ENCODE measurements around the gene CNGA2. TPM values are rescaled to one million over a fixed set of nuclear protein-coding genes. Genes with fewer than 3 reads are reported as not detected.

The CNGA2 gene
- total and polyA plus RNA-seq, 10 of the 15 experiments (the other 5 are each of a cell fraction or from before 2014, with no cell fraction given), result not detected

DNA sequence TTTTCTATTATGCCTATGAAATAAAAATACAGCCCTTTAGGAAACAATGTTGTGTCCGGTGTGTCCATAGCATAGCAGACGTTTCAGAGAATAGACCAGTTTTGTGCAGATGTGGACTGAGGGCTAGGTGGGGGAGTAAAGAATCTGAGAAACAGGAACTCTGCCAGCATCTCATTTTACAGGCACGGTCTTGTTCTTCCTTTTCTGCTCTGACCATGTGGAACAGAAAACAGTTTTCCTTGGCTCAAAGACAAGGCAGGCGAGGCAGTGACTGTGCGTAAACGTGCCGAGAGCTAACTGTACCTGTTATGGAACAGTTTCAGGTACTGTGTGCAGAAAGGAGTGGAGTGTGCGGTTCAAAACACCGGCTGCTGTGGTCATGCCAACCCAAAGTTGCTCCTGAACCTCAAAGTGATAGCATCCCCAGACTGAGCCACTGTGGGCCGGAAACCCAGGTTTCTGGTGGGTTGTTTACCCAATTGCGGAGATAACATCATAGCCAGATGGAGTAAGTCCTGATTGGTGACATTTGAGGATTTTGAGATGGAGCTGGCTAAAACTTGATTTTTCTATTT is 20.2 kb downstream of the CNGA2 start:
- no peak overlapping the region for H2AFZ ChIP-seq (ENCODE audit: control insufficient read depth, low read depth, low read length)
- no TSS peak for BruUV-seq (replicated peaks)
- no peaks in the 10 kb centered on the region for H3K79me2 ChIP-seq (ENCODE audit: control insufficient read depth, insufficient read depth, low read length)
- no peak for ATAC-seq
- H3K27me3 ChIP-seq (replicated peaks in 1 of 2; ENCODE audit: control insufficient read depth in 2 of 2, insufficient read depth in 2 of 2, low read length in 1 of 2), result no peaks in the 10 kb centered on the region; a peak in 1 of 4 replicates
- no peak overlapping the region for H3K27ac ChIP-seq (ENCODE audit: control insufficient read depth, insufficient read depth)
- ChIA-PET RAD21 (ENCODE audit: unreplicated experiment) (no interaction called here), SMC1A (ENCODE audit: uncharacterized antibody, unreplicated experiment) (interaction anchor here (0.8 kb wide), 1 partner anchor 10 kb away, joined by 3 read pairs; no protein-coding TSS in a partner anchor), CTCF (interaction anchor here (0.9 to 5.6 kb wide), 2 partner anchors 876 to 881 kb away, joined by 3 to 55 read pairs; no protein-coding TSS in a partner anchor), POLR2A (no interaction called here)
- H3K4me2 ChIP-seq (ENCODE audit: control insufficient read depth, insufficient read depth), result no peak overlapping the region
- no peaks in the 10 kb centered on the region for H3K4me1 ChIP-seq (ENCODE audit: control insufficient read depth, insufficient read depth, low read length)
- FAIRE-seq, result no peak
- DNase-seq (ENCODE audit: low read depth, low spot score), result no peak
- WGBS (ENCODE audit: insufficient coverage, insufficient replicate concordance, low lambda C conversion rate, missing lambda C conversion rate), result 38% methylated on average over 11 of the region's 11 CpGs
- TF ChIP-seq NR2C1 (IDR thresholded peaks at IDR 0.05) (no peak), RBBP5 (conservative IDR thresholded peaks at IDR 0.05) (no peak), SMARCA5 (IDR thresholded peaks at IDR 0.05) (no peak), MTA2 (IDR thresholded peaks at IDR 0.05; ENCODE audit: low read depth) (no peak), IRF4 (IDR thresholded peaks at IDR 0.05; ENCODE audit: low read depth, low read length) (no peak), PAX5 (IDR thresholded peaks at IDR 0.05; ENCODE audit: borderline replicate concordance, low read depth, low read length) (no peak), ESRRA (IDR thresholded peaks at IDR 0.05; ENCODE audit: low read length) (no peak), MTA3 (IDR thresholded peaks at IDR 0.05; ENCODE audit: borderline replicate concordance, low read length) (no peak), RAD21 (IDR thresholded peaks at IDR 0.05; ENCODE audit: insufficient read depth, low read depth, low read length) (no peak), ZBED1 (IDR thresholded peaks at IDR 0.05; ENCODE audit: borderline replicate concordance) (no peak), WRNIP1 (IDR thresholded peaks at IDR 0.05; ENCODE audit: borderline replicate concordance, low read depth, low read length) (no peak)
- TF ChIP-seq, protein P1, sequence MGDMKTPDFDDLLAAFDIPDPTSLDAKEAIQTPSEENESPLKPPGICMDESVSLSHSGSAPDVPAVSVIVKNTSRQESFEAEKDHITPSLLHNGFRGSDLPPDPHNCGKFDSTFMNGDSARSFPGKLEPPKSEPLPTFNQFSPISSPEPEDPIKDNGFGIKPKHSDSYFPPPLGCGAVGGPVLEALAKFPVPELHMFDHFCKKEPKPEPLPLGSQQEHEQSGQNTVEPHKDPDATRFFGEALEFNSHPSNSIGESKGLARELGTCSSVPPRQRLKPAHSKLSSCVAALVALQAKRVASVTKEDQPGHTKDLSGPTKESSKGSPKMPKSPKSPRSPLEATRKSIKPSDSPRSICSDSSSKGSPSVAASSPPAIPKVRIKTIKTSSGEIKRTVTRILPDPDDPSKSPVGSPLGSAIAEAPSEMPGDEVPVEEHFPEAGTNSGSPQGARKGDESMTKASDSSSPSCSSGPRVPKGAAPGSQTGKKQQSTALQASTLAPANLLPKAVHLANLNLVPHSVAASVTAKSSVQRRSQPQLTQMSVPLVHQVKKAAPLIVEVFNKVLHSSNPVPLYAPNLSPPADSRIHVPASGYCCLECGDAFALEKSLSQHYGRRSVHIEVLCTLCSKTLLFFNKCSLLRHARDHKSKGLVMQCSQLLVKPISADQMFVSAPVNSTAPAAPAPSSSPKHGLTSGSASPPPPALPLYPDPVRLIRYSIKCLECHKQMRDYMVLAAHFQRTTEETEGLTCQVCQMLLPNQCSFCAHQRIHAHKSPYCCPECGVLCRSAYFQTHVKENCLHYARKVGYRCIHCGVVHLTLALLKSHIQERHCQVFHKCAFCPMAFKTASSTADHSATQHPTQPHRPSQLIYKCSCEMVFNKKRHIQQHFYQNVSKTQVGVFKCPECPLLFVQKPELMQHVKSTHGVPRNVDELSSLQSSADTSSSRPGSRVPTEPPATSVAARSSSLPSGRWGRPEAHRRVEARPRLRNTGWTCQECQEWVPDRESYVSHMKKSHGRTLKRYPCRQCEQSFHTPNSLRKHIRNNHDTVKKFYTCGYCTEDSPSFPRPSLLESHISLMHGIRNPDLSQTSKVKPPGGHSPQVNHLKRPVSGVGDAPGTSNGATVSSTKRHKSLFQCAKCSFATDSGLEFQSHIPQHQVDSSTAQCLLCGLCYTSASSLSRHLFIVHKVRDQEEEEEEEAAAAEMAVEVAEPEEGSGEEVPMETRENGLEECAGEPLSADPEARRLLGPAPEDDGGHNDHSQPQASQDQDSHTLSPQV (IDR thresholded peaks at IDR 0.05), result no peak
- TF ChIP-seq, protein P2, sequence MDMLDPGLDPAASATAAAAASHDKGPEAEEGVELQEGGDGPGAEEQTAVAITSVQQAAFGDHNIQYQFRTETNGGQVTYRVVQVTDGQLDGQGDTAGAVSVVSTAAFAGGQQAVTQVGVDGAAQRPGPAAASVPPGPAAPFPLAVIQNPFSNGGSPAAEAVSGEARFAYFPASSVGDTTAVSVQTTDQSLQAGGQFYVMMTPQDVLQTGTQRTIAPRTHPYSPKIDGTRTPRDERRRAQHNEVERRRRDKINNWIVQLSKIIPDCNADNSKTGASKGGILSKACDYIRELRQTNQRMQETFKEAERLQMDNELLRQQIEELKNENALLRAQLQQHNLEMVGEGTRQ (IDR thresholded peaks at IDR 0.05; ENCODE audit: borderline replicate concordance, low read depth, low read length), result no peak
- intact Hi-C loops (cut with micrococcal nuclease; ENCODE audit: unreplicated experiment), result loop anchor here (10.0 kb wide), 1 partner anchor 1170 kb away; no protein-coding TSS in a partner anchor
- no peaks in the 10 kb centered on the region for H4K20me1 ChIP-seq (ENCODE audit: control insufficient read depth, insufficient read depth)
- in situ Hi-C loops (cut with MboI), result loop anchor here (5.0 to 10.0 kb wide), 3 partner anchors 888 to 1170 kb away; no protein-coding TSS in a partner anchor
- no peaks in the 10 kb centered on the region for H3K36me3 ChIP-seq (ENCODE audit: control insufficient read depth in 2 of 2, insufficient read depth in 2 of 2, low read length in 1 of 2)
- H3K4me3 ChIP-seq, result no peak overlapping the region
- no peak overlapping the region for H3K9ac ChIP-seq (ENCODE audit: control insufficient read depth, insufficient read depth, low read length)
- H3K9me3 ChIP-seq (replicated peaks; ENCODE audit: control insufficient read depth, insufficient read depth, low read length), result no peaks in the 10 kb centered on the region

Measured in GM12878 (cell line).